ENCODE measurements around the gene ABLIM1. TPM values are rescaled to one million over a fixed set of nuclear protein-coding genes. Genes with fewer than 3 reads are reported as not detected.
A peak's percentile ranks its signal among the peaks of the same experiment; 100 is the strongest.

The ABLIM1 gene
- total RNA-seq, 1 experiment from 2014 or later = 89.4 TPM

DNA sequence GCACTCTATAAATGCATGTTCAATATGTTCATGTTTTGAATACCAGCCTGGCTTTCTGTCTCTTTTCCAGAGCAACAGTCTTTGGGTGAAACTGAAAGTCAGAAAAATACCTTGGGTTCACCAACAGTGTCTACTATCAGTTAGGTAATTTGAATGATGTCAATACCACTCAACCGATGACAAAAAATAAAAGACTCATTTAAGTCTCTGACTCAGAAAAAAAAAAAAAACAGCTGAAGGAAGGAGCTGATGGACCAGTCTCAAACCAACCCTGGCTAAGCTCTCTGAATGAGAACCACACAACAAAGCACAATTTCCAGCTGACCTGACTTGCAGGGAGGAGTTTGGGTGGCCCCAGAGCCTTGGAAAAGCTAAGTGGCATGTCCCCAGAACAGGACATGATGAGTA, 42.5 kb downstream of the ABLIM1 start:
- Mint-ChIP-seq H3K4me3 (ENCODE audit: low read depth, unreplicated experiment) (no peak overlapping the region), H3K4me1 (ENCODE audit: low read depth, unreplicated experiment) (peaks cover 41% of the 10 kb centered on the region), H3K9me3 (ENCODE audit: low read depth, unreplicated experiment) (no peaks in the 10 kb centered on the region), H3K27me3 (ENCODE audit: unreplicated experiment) (no peaks in the 10 kb centered on the region), H3K27ac (ENCODE audit: unreplicated experiment) (peak overlapping the region; percentile 2), H3K36me3 (ENCODE audit: insufficient read depth, unreplicated experiment) (no peaks in the 10 kb centered on the region)
- intact Hi-C loops (cut with micrococcal nuclease; ENCODE audit: unreplicated experiment) = no loop called here
- BruUV-seq (replicated peaks) = no TSS peak
- CTCF ChIA-PET = no interaction called here
- TF ChIP-seq, protein P1, sequence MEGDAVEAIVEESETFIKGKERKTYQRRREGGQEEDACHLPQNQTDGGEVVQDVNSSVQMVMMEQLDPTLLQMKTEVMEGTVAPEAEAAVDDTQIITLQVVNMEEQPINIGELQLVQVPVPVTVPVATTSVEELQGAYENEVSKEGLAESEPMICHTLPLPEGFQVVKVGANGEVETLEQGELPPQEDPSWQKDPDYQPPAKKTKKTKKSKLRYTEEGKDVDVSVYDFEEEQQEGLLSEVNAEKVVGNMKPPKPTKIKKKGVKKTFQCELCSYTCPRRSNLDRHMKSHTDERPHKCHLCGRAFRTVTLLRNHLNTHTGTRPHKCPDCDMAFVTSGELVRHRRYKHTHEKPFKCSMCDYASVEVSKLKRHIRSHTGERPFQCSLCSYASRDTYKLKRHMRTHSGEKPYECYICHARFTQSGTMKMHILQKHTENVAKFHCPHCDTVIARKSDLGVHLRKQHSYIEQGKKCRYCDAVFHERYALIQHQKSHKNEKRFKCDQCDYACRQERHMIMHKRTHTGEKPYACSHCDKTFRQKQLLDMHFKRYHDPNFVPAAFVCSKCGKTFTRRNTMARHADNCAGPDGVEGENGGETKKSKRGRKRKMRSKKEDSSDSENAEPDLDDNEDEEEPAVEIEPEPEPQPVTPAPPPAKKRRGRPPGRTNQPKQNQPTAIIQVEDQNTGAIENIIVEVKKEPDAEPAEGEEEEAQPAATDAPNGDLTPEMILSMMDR (IDR thresholded peaks at IDR 0.05; ENCODE audit: unreplicated experiment) = no peak
- DNase-seq = no peak

DNA sequence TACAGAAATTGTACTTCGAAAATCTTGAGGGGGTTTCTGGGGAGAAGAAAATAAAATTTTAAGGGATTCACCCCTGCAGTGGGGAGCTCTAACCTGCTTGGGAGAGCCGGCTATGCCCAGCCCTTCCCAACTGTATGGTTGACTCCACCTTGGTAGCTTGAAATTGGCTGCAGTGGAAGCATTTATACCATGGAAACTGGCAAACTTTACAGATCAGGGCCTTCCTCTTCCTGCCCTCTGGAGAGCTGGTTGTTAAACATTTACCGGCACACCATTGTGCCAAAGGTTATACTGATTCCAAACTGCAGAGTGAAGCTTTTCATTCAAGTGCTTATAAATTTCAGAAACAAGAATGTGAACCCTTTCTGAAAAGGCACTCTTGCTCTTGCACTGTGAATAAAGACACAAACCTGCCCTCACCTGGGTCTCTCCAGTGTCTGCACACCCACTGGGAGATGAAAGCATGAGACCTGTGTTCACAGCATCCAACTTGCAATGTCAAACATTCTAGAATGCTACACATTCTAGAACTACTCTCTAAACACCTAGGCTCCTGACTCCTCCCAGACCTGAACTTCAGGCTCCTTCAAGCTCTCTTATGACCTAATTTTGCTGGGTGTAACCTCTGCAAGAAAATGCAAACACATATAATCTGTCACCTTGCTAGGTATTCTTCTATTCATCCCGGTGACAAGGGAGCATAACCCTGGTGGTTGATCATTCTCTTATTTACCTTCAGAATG, 44.7 kb downstream of the ABLIM1 start:
- CTCF ChIA-PET = interaction anchor here (0.6 to 1.5 kb wide), 6 partner anchors 9 to 73 kb away, joined by 3 to 6 read pairs (median 3); no protein-coding TSS in a partner anchor
- H3K36me3 Mint-ChIP-seq (ENCODE audit: insufficient read depth, unreplicated experiment) = no peaks in the 10 kb centered on the region
- TF ChIP-seq, protein P1 (IDR thresholded peaks at IDR 0.05; ENCODE audit: unreplicated experiment) = no peak
- H3K27ac Mint-ChIP-seq (ENCODE audit: unreplicated experiment) = peak overlapping the region; percentile 19
- H3K4me3 Mint-ChIP-seq (ENCODE audit: low read depth, unreplicated experiment) = no peak overlapping the region
- intact Hi-C loops (cut with micrococcal nuclease; ENCODE audit: unreplicated experiment) = no loop called here
- peak; percentile 41 for DNase-seq
- H3K9me3 Mint-ChIP-seq (ENCODE audit: low read depth, unreplicated experiment) = no peaks in the 10 kb centered on the region
- peaks cover 50% of the 10 kb centered on the region for H3K4me1 Mint-ChIP-seq (ENCODE audit: low read depth, unreplicated experiment)
- H3K27me3 Mint-ChIP-seq (ENCODE audit: unreplicated experiment) = no peaks in the 10 kb centered on the region
- BruUV-seq (replicated peaks) = no TSS peak

DNA sequence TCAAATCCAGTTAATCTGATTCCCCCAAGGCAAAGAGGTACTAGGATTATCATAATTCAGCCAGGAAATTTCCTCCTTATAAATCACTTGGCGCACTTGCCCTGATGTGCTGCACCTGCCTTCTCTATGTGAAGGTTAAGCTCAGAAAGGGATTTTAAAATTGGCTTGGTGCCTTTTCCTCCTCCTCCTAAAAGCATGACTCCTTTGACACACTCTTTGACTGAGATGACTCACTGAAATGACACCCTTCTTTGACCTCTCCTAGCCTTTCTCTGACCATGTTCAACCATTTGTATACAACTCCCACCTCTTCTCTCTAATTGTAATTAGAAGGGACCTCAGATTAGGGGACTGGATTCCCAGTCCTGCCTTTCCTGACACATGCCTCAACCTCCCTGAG, 46.5 kb downstream of the ABLIM1 start:
- CTCF ChIA-PET = interaction anchor here (0.7 kb wide), 2 partner anchors 46 to 74 kb away, joined by 3 read pairs; no protein-coding TSS in a partner anchor
- TF ChIP-seq, protein P1 (IDR thresholded peaks at IDR 0.05; ENCODE audit: unreplicated experiment) = no peak
- DNase-seq = no peak
- no peaks in the 10 kb centered on the region for H3K36me3 Mint-ChIP-seq (ENCODE audit: insufficient read depth, unreplicated experiment)
- intact Hi-C loops (cut with micrococcal nuclease; ENCODE audit: unreplicated experiment) = no loop called here
- H3K27me3 Mint-ChIP-seq (ENCODE audit: unreplicated experiment) = no peaks in the 10 kb centered on the region
- no peaks in the 10 kb centered on the region for H3K9me3 Mint-ChIP-seq (ENCODE audit: low read depth, unreplicated experiment)
- no TSS peak for BruUV-seq (replicated peaks)
- peak overlapping the region; percentile 19 for H3K27ac Mint-ChIP-seq (ENCODE audit: unreplicated experiment)
- H3K4me1 Mint-ChIP-seq (ENCODE audit: low read depth, unreplicated experiment) = peaks cover 55% of the 10 kb centered on the region
- H3K4me3 Mint-ChIP-seq (ENCODE audit: low read depth, unreplicated experiment) = no peak overlapping the region

DNA sequence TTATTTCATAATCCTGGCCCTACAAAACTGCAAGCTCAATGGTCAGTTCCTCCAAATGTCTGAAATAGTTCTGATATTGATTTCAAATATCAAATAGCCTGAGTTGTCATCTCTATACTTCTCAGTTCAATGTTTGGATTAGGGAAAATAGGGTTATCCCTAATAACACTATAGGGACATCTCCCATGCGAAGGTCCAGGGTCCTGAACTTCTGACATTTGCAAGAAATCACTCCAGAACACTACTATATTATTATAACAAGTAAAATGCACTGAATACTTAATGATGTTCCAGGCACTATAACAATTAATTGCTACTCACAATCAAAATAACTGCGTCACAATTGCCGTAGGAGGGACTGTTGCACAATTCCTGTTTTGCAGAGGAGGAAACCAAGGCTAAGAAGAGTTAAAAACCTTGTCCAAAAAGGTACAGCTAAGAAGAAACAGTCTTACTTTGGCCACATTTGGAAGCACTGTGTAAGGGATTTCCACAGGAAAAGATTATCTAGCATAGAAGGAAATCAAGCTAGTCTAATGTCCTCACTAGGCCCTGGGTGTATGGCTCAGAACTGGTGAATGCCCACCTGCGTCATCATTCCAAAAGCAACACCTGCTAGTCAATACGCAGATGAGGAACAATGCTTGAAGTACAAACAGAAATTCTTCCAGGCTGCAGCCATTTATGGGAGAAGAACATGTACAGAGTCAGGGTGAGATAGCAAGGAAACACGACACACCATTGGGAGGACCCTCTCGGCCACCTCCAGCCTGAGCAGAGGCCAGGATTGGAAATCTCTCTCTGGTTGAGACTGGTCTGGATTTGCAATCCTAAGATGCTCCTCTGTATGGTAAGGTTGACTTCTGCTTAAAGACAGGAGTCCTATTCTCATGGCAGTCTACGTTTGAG, 48.3 kb downstream of the ABLIM1 start:
- intact Hi-C loops (cut with micrococcal nuclease; ENCODE audit: unreplicated experiment) = no loop called here
- BruUV-seq (replicated peaks) = no TSS peak
- no peak overlapping the region for H3K27ac Mint-ChIP-seq (ENCODE audit: unreplicated experiment)
- no peaks in the 10 kb centered on the region for H3K9me3 Mint-ChIP-seq (ENCODE audit: low read depth, unreplicated experiment)
- CTCF ChIA-PET = no interaction called here
- no peak for DNase-seq
- no peak overlapping the region for H3K4me3 Mint-ChIP-seq (ENCODE audit: low read depth, unreplicated experiment)
- H3K27me3 Mint-ChIP-seq (ENCODE audit: unreplicated experiment) = no peaks in the 10 kb centered on the region
- TF ChIP-seq, protein P1 (IDR thresholded peaks at IDR 0.05; ENCODE audit: unreplicated experiment) = no peak
- H3K36me3 Mint-ChIP-seq (ENCODE audit: insufficient read depth, unreplicated experiment) = no peaks in the 10 kb centered on the region
- H3K4me1 Mint-ChIP-seq (ENCODE audit: low read depth, unreplicated experiment) = peaks cover 61% of the 10 kb centered on the region
